Ishikawa (cell line): Measurements from ENCODE around the gene S100A7.

Experiments used
- CEBPB ChIP-seq: IDR thresholded peaks from 2 replicates; pipeline ENCODE4 v1.6.1; 2012
- CREB1 ChIP-seq: IDR thresholded peaks from 2 replicates; pipeline ENCODE4 v1.6.1; 2012; ENCODE audit warnings: low read depth
- EGR1 ChIP-seq: IDR thresholded peaks from 2 replicates; pipeline ENCODE4 v1.6.1; 2012
- EP300 ChIP-seq: IDR thresholded peaks from 2 replicates; pipeline ENCODE4 v1.6.1; 2012; ENCODE audit warnings: borderline replicate concordance
- FOXM1 ChIP-seq: IDR thresholded peaks from 2 replicates; pipeline ENCODE4 v1.6.1; 2012; ENCODE audit warnings: low read depth, borderline replicate concordance
- NFIC ChIP-seq: IDR thresholded peaks from 2 replicates; pipeline ENCODE4 v1.6.1; 2012
- RAD21 ChIP-seq: IDR thresholded peaks from 2 replicates; pipeline ENCODE4 v1.6.1; 2012; ENCODE audit warnings: low read depth
- TAF1 ChIP-seq: IDR thresholded peaks from 2 replicates; pipeline ENCODE4 v1.6.1; 2012; ENCODE audit warnings: low read depth, mild to moderate bottlenecking
- TCF12 ChIP-seq: IDR thresholded peaks from 2 replicates; pipeline ENCODE4 v1.6.1; 2012; ENCODE audit warnings: low read depth
- TEAD4 ChIP-seq: IDR thresholded peaks from 2 replicates; pipeline ENCODE4 v1.6.1; 2012
- YY1 ChIP-seq: IDR thresholded peaks from 2 replicates; pipeline ENCODE4 v1.6.1; 2012; ENCODE audit warnings: low read depth
- ZBTB7A ChIP-seq: IDR thresholded peaks from 2 replicates; pipeline ENCODE4 v1.6.1; 2012; ENCODE audit warnings: low read depth
- TF ChIP-seq, protein P1 (sequence below): IDR thresholded peaks from 2 replicates; pipeline ENCODE4 v1.6.1; 2012
- TF ChIP-seq, protein P2 (sequence below): IDR thresholded peaks from 2 replicates; pipeline ENCODE4 v1.6.1; 2012; ENCODE audit warnings: low read depth, mild to moderate bottlenecking
- TF ChIP-seq, protein P3 (sequence below): IDR thresholded peaks from 2 replicates; pipeline ENCODE4 v1.6.1; 2012

The S100A7 gene

DNA sequence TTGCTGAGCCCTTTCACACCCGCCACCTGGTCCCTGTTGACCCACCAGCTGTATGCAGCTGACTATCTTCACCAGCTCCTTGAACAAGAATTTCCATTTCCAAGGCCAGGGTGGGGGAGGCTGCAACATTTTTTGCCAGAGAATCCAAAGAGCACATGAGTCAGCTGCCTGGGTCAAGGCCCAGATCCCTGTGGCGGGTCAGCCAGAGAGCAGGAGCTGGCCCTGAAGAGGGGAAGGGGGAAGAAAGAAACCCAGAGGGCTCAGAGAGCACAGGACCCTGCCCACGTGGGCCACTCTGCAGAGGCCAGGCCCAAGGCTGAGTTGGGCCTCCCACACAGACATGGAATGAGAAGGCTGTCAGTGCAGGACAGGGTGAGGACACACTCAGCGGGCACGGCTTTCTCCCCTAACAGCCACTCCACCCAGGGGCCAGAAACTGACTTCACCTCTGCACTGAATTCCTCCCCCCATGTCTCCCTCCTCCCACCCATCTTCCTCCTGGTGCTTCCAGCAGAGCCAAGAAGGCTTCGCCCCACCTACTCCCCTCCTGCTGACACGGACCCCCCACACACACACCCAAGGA, 46.5 kb upstream of the S100A7 start:
- TF ChIP-seq, protein P1, sequence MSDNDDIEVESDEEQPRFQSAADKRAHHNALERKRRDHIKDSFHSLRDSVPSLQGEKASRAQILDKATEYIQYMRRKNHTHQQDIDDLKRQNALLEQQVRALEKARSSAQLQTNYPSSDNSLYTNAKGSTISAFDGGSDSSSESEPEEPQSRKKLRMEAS: no peak

GRCh38 chr1:153506386-153506785, 45.9 kb upstream of the S100A7 start:
- TF ChIP-seq CREB1 (no peak), FOXM1 (no peak), RAD21 (no peak)

GRCh38 chr1:153505576-153505975, 45.1 kb upstream of the S100A7 start:
- TF ChIP-seq TAF1: no peak

DNA sequence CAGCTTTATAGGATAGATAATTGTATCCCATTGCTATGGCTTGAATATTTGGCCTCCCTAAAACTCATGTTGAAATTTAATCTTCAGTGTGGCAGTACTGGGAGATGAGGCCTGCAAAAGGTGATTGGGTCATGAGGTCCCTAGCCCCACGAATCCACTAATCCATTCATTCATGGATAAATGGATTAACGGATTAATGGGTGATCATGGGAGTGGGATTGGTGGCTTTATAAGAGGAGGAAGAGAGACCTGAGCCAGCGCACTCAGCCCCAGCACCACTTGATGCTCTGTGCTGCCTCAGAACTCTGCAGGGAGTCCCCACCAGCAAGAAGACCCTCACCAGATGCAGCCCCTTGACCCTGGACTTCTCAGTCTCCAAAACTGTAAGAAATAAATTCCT, 43.3 kb upstream of the S100A7 start:
- TF ChIP-seq EGR1: no peak
- TF ChIP-seq, protein P1: no peak
- TF ChIP-seq FOXM1: no peak
- TF ChIP-seq, protein P2, sequence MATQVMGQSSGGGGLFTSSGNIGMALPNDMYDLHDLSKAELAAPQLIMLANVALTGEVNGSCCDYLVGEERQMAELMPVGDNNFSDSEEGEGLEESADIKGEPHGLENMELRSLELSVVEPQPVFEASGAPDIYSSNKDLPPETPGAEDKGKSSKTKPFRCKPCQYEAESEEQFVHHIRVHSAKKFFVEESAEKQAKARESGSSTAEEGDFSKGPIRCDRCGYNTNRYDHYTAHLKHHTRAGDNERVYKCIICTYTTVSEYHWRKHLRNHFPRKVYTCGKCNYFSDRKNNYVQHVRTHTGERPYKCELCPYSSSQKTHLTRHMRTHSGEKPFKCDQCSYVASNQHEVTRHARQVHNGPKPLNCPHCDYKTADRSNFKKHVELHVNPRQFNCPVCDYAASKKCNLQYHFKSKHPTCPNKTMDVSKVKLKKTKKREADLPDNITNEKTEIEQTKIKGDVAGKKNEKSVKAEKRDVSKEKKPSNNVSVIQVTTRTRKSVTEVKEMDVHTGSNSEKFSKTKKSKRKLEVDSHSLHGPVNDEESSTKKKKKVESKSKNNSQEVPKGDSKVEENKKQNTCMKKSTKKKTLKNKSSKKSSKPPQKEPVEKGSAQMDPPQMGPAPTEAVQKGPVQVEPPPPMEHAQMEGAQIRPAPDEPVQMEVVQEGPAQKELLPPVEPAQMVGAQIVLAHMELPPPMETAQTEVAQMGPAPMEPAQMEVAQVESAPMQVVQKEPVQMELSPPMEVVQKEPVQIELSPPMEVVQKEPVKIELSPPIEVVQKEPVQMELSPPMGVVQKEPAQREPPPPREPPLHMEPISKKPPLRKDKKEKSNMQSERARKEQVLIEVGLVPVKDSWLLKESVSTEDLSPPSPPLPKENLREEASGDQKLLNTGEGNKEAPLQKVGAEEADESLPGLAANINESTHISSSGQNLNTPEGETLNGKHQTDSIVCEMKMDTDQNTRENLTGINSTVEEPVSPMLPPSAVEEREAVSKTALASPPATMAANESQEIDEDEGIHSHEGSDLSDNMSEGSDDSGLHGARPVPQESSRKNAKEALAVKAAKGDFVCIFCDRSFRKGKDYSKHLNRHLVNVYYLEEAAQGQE: no peak
- no peak for TF ChIP-seq EP300
- no peak for TF ChIP-seq CREB1
- TF ChIP-seq CEBPB: no peak
- no peak for TF ChIP-seq TAF1
- no peak for TF ChIP-seq NFIC
- no peak for TF ChIP-seq YY1
- no peak for TF ChIP-seq TCF12
- TF ChIP-seq TEAD4: no peak
- no peak for TF ChIP-seq RAD21
- no peak for TF ChIP-seq ZBTB7A
- TF ChIP-seq, protein P3, sequence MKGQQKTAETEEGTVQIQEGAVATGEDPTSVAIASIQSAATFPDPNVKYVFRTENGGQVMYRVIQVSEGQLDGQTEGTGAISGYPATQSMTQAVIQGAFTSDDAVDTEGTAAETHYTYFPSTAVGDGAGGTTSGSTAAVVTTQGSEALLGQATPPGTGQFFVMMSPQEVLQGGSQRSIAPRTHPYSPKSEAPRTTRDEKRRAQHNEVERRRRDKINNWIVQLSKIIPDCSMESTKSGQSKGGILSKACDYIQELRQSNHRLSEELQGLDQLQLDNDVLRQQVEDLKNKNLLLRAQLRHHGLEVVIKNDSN: no peak

DNA sequence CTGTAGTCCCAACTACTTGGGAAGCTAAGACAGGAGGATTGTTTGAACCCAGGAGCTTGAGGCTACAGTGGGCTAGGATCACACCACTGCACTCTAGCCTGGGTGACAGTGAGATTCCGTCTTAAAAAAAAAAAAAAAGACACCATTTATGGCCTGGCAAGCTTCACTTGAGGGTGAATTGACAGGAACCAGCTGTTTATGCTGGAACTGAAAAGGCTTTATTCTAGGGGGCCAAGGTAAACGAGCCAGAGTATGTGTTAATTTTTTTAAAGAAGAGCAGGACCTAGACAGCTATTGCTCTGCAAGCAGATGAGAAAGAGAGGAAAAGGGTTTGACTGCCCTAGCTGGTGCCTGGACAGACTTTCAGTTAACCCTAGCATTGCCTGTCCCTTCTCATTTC, 38.3 kb upstream of the S100A7 start:
- TF ChIP-seq, protein P2: no peak
- TF ChIP-seq TEAD4 (no peak), YY1 (no peak), RAD21 (no peak), NFIC (no peak), CEBPB (no peak), EP300 (no peak), ZBTB7A (no peak), CREB1 (no peak), TCF12 (no peak), FOXM1 (no peak), TAF1 (no peak)
- TF ChIP-seq, protein P3: no peak
- TF ChIP-seq, protein P1: no peak

DNA sequence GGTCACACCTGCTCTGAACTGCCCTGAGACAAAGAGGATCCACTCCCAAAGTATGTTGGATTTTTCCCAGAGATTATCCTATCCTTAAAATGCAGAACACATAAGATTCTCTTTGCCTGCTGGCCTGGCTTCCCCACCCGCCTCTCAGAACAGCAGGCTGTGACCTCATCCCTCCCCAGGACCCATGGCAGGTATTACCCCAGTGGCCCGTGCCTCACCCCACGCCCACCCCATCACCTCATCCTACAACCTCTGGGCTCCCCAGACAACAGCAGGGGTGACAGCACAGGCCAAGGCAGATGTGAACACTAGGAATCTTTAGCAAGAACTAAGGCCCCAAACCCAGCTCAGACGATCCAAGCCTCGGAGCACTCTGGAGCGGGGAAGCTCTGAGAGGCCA, 35.1 kb upstream of the S100A7 start:
- TF ChIP-seq TCF12 (no peak), CEBPB (no peak)
- TF ChIP-seq, protein P2: no peak
